HEK293T (cell line): Measurements from ENCODE around the gene ANKRD65.

Experiments
- CTCF ChIA-PET: fragments of 350-600 bp; formaldehyde crosslinking; extraction: SDS; loops from one replicate; lab custom pipeline; 2021; ENCODE audit warnings: antibody characterized with exemption, inconsistent platforms; lab: Yijun Ruan, JAX
- POLR2A ChIA-PET: fragments of 350-600 bp; formaldehyde crosslinking; extraction: SDS; loops from one replicate; lab custom pipeline; 2020; ENCODE audit warnings: antibody characterized with exemption, inconsistent platforms; lab: Yijun Ruan, JAX
- DNase-seq: peaks from one replicate; pipeline ENCODE4 v3.0.0; 2012; ENCODE audit warnings: mixed read lengths; ENCODE audit errors: extremely low spot score
- ARNT ChIP-seq: fragments of 450-650 bp; IDR thresholded peaks from 2 replicates; pipeline ENCODE4 v1.6.1; 2017; ENCODE audit warnings: mild to moderate bottlenecking
- BHLHE40 ChIP-seq: fragments of 450-650 bp; IDR thresholded peaks from 2 replicates; pipeline ENCODE4 v1.6.1; 2016; ENCODE audit warnings: mild to moderate bottlenecking, moderate library complexity, borderline replicate concordance
- CTBP1 ChIP-seq: fragments of 450-650 bp; IDR thresholded peaks from 2 replicates; pipeline ENCODE4 v1.6.1; 2016; ENCODE audit warnings: borderline replicate concordance
- ELF4 ChIP-seq: fragments of 450-650 bp; IDR thresholded peaks from 2 replicates; pipeline ENCODE4 v1.6.1; 2017; ENCODE audit warnings: antibody characterized with exemption
- FOXA1 ChIP-seq: fragments of 450-650 bp; IDR thresholded peaks from 2 replicates; pipeline ENCODE4 v1.6.1; 2016; ENCODE audit warnings: mild to moderate bottlenecking
- FOXK2 ChIP-seq: fragments of 450-650 bp; IDR thresholded peaks from 2 replicates; pipeline ENCODE4 v1.6.1; 2016; ENCODE audit warnings: mild to moderate bottlenecking
- FOXM1 ChIP-seq: fragments of 450-650 bp; IDR thresholded peaks from 2 replicates; pipeline ENCODE4 v1.6.1; 2017; ENCODE audit warnings: mild to moderate bottlenecking, borderline replicate concordance
- HDGF ChIP-seq: fragments of 450-650 bp; IDR thresholded peaks from 2 replicates; pipeline ENCODE4 v1.6.1; 2017; ENCODE audit warnings: antibody characterized with exemption, borderline replicate concordance
- L3MBTL2 ChIP-seq: fragments of 450-650 bp; conservative IDR thresholded peaks from 2 replicates; pipeline ENCODE4 v1.6.1; 2016; ENCODE audit warnings: mild to moderate bottlenecking
- LEF1 ChIP-seq: fragments of 450-650 bp; IDR thresholded peaks from 2 replicates; pipeline ENCODE4 v1.6.1; 2017; ENCODE audit warnings: mild to moderate bottlenecking, borderline replicate concordance
- NFRKB ChIP-seq: fragments of 450-650 bp; IDR thresholded peaks from 2 replicates; pipeline ENCODE4 v1.6.1; 2016; ENCODE audit warnings: mild to moderate bottlenecking, moderate library complexity
- PKNOX1 ChIP-seq: fragments of 450-650 bp; IDR thresholded peaks from 2 replicates; pipeline ENCODE4 v1.6.1; 2016
- SP1 ChIP-seq: fragments of 450-650 bp; IDR thresholded peaks from 2 replicates; pipeline ENCODE4 v1.6.1; 2017
- SUZ12 ChIP-seq: fragments of 450-650 bp; IDR thresholded peaks from 2 replicates; pipeline ENCODE4 v1.6.1; 2016; ENCODE audit warnings: mild to moderate bottlenecking
- TARDBP ChIP-seq: fragments of 450-650 bp; IDR thresholded peaks from 2 replicates; pipeline ENCODE4 v1.6.1; 2016
- ZNF384 ChIP-seq: fragments of 450-650 bp; IDR thresholded peaks from 2 replicates; pipeline ENCODE4 v1.6.1; 2016

The ANKRD65 gene

GRCh38 chr1:1400576-1401456 lies 20.3 kb downstream of the ANKRD65 start:
- POLR2A ChIA-PET = interaction anchor here (1.0 to 2.7 kb wide), 5 partner anchors 14 to 104 kb away, joined by 3 to 54 read pairs (median 7); partner anchors contain the start of genes AURKAIP1 and DVL1
- CTCF ChIA-PET = interaction anchor here (0.6 to 1.4 kb wide), 3 partner anchors 40 to 178 kb away, joined by 3 to 6 read pairs (median 4); no protein-coding TSS in a partner anchor
- DNase-seq = no peak
- TF ChIP-seq SUZ12 (no peak), TARDBP (no peak), ELF4 (no peak), LEF1 (no peak), PKNOX1 (no peak)

- TF ChIP-seq L3MBTL2 = peak; percentile 64
- TF ChIP-seq SUZ12 = no peak
- DNase-seq = no peak
- ChIA-PET CTCF (interaction anchor here (0.6 to 1.4 kb wide), 3 partner anchors 40 to 179 kb away, joined by 3 to 6 read pairs (median 4); no protein-coding TSS in a partner anchor), POLR2A (interaction anchor here (1.0 to 2.7 kb wide), 5 partner anchors 15 to 105 kb away, joined by 3 to 54 read pairs (median 7); partner anchors contain the start of genes AURKAIP1 and DVL1)
Observed at GRCh38 chr1:1399872-1400575, 21.1 kb downstream of the ANKRD65 start.

GRCh38 chr1:1399187-1399871 lies 21.7 kb downstream of the ANKRD65 start, which contains the start of gene CCNL2:
Gene CCNL2, minus strand, starts transcription at chr1:1399335. Its CDS starts 29 bp downstream, at chr1:1399306.
- CTCF ChIA-PET = interaction anchor here (0.6 to 1.2 kb wide), 5 partner anchors 24 to 105 kb away, joined by 3 read pairs; partner anchors contain the start of gene AURKAIP1
- POLR2A ChIA-PET = interaction anchor here (0.7 to 2.7 kb wide), 15 partner anchors 8 to 94 kb away, joined by 3 to 54 read pairs (median 5); partner anchors contain the start of genes AURKAIP1 and VWA1
- peak; percentile 99 for TF ChIP-seq PKNOX1
- peak; percentile 69 for TF ChIP-seq ELF4
- no peak for TF ChIP-seq ARNT
- TF ChIP-seq HDGF = no peak
- 0 out of 2 replicates have a peak, but pooled peaks have one; percentile 58 for TF ChIP-seq LEF1
- no peak for TF ChIP-seq FOXM1
- DNase-seq = peak; percentile 99

GRCh38 chr1:1398677-1399186 lies 22.3 kb downstream of the ANKRD65 start:
- DNase-seq = no peak
- ChIA-PET POLR2A (interaction anchor here (0.7 to 2.7 kb wide), 14 partner anchors 8 to 94 kb away, joined by 3 to 54 read pairs (median 5); partner anchors contain the start of genes AURKAIP1 and VWA1), CTCF (interaction anchor here (0.6 to 1.2 kb wide), 6 partner anchors 23 to 647 kb away, joined by 3 read pairs; partner anchors contain the start of gene AURKAIP1)
- TF ChIP-seq L3MBTL2 (no peak), NFRKB (no peak), LEF1 (no peak), PKNOX1 (no peak), HDGF (no peak), ARNT (no peak), SP1 (no peak), TARDBP (no peak), CTBP1 (no peak), BHLHE40 (no peak), ZNF384 (no peak), FOXM1 (no peak), FOXK2 (no peak), FOXA1 (no peak), ELF4 (no peak)

- POLR2A ChIA-PET = interaction anchor here (1.5 to 2.7 kb wide), 3 partner anchors 10 to 39 kb away, joined by 9 to 54 read pairs (median 12); partner anchors contain the start of gene AURKAIP1
- CTCF ChIA-PET = interaction anchor here (0.6 to 1.2 kb wide), 2 partner anchors 23 to 648 kb away, joined by 3 read pairs; partner anchors contain the start of gene AURKAIP1
- DNase-seq = no peak
- TF ChIP-seq ARNT = no peak
- no peak for TF ChIP-seq TARDBP
- no peak for TF ChIP-seq ZNF384
- TF ChIP-seq CTBP1 = no peak
- TF ChIP-seq FOXK2 = no peak
Observed at GRCh38 chr1:1397839-1398523, 23.1 kb downstream of the ANKRD65 start.
